ENCODE measurements around the gene PMEPA1.
A peak's percentile ranks its signal among the peaks of the same experiment; 100 is the strongest.

PMEPA1 gene

DNA sequence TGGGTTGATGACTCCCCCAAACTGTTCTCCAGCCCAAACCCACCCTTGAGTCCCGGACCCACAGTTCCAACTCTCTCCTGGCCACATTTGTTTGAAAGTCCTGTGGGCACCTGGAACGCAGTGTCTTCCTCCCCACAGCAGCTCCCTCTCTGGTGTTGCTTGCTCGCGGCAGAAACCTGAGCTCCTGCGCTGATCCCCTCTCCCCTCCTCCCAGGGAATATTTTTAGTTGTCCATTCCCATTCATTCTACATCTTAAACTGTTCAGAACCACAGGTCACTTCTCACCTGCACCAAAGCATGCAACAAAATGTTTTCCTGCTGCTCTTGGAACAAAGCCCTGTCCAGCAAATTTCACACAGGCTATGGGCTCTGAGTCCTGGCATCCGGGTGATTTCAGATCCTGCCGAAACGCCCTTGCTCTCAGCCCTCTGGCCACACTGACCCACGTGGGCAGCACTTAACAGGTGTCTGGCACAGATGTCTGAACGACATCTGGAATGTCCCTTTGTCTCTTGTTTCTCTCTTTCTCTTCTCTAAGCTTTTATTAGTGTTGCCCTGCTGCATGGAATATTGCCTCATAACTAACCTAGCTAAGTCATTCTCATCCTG lies 27.0 kb upstream of the PMEPA1 start:
- DNase-seq: no peak

- no peak for DNase-seq
Measured at GRCh38 chr20:57735831-57736737, 26.3 kb upstream of the PMEPA1 start.

DNA sequence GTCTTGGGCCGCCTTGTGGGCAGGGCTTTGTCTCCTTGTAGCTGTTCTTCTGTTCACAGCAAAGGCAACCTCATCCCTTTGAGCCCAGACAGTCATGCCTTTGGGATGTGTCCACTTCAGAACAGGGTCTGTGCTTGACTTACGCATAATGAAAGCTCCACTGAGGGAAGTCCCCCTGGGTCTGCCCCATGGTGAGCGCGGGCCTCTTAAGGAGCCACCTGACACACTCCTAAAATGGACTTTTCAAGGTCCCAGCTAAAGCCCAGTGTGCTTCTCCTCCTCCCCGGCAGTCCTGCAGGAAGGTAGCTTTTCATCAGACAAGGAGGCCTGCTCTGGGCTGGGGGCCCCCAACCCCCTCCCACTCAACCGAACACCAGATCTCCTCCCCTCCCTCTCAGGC lies 24.9 kb upstream of the PMEPA1 start:
- no peak for DNase-seq

- DNase-seq: no peak
Measured at GRCh38 chr20:57732226-57732625, 22.4 kb upstream of the PMEPA1 start.

DNA sequence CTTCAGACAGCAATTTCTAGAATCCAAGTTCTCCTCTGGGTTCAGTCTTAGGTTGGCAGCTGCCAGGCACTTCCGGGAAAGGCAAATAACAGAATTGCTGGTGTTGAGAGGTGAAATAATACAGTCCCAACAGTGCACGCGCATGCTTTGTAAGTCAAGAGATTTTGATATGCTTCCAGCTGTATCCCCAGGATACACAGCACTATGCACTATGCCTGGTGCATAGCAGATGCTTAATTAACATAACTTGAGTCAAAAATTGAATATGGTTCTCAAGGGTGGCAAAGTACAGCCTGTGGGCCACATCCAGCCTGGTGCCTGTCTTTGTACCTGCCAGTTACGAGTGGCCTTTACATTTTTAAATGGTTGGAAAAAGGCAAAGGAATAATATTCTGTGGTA lies 18.9 kb upstream of the PMEPA1 start:
- no peak for DNase-seq

- no peak for DNase-seq
Measured at GRCh38 chr20:57727863-57728262, 18.0 kb upstream of the PMEPA1 start.

DNA sequence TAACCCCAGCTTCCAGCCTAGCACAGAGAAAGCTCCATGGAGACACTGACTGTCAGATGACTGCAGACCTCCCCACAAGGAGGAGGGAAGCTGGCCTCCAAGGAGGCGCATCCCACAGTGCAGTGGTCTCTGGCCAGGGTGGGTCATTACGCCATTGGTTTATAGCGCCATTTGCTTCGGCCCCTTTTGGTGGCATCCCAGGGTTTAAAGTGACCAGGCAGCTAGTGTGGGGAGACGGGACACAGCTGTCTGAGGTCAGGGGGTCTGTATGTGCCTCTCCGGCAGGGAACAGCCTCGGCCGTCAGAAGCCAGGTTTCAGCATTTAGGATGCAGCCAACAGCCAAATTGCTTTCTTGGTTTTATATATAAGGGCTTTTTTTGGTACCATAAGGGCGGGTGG lies 15.8 kb upstream of the PMEPA1 start:
- DNase-seq: no peak

GRCh38 chr20:57724610-57725405 lies 15.0 kb upstream of the PMEPA1 start:
- DNase-seq: no peak

DNA sequence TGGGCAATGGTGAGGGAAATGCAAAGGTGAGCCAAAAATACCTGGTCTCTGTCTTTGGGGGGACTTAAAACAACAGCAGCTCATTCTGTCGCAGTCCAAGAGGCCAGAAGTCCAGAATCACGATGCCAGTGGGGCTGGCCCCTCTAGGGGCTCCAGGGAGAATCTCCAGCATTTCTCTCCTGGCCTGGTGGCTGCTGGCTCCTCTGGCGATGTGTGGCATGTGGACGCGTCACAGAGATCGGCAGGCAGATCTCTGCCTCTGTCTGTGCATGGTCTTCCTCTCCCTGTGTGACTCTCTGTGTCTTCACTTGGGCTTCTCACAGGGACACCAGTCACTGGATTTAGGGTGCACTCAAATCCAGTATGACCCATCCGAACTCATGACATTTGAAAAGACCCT lies 14.0 kb upstream of the PMEPA1 start:
- no peak for DNase-seq

DNA sequence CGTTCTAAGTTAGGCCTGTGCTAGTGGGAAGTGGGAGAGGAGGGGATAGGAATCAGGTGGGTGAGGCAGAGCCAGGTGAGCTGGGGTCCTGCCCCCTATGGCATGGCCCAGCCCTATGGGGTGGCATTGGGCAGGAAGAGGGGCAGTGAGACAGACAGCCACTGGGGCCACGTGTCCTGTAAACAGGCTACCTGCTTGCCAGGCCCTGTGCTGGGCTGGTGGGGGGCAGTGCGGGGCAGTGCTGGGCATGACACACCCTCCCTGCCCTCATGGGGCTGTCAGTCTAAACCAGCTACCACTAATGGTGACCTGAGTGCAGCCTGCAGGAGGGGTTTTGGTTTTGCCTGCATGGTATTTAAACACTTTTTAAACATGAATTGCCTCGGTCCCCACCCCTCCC lies 10.1 kb upstream of the PMEPA1 start:
- no peak for DNase-seq

DNA sequence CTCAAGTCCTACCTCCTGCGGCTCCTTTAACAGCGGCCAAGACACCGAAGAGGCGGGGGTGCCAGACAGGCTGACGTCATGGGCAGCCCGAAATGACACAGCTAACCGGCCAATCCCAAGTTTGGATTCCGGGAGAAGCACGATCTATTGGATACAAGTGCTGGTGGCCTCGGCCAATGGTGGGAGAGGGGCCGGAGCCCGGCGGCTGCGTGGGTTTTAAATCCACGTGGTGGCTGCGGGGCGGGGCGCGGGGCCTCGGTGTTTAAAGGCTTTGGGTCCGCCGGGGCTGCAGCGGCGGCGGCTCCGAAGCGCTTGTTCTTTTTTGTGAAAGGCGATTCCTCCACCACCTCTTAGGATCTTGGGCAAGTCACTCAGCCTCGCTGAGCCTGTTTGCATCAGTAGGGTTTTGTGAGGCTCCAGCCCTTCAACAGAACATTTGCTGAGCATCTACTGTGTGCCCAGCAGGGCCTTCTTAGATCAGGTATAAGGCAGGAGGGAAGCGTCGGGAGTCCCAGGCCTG lies 8.7 kb upstream of the PMEPA1 start:
- peak; percentile 82 for DNase-seq

DNA sequence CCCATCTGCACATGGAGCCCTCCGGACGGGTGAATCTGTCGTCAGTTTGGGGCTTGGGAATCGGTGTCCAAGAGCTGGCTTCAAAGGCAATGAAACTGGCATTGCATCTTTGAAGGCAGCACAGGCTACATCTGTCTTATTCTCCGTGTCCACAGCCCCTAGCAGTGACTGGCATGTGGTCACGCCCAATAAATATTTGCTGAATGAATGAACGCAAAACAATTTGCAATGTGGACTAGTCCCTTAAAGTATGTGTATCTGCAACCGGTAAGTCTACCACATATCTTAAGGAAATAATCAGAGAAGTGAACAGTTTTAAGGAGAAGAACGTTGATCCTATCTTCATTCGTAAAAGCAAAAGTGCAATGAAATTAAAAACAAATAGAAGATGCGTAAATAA lies 8.0 kb upstream of the PMEPA1 start:
- no peak for DNase-seq

DNA sequence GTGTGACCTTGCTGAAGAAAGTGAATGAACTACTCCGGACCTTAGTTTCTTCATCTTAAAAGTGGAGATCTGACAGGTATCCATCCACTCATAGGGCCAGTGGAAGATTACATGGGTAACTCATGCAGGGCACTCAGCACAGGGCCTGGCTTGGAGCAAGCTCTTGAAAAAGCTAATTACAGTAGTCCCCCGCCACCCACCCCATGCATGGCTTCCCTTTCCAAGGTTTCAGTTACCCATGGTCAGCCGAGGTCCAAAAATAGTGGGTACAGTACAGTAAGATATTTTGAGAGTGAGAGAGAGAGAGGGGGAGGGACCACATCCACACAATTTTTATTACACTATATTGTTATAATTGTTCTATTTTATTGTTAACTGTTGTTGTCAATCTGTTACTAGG lies 7.1 kb upstream of the PMEPA1 start:
- DNase-seq: no peak

- DNase-seq: no peak
Measured at GRCh38 chr20:57716202-57716601, 6.4 kb upstream of the PMEPA1 start.

DNA sequence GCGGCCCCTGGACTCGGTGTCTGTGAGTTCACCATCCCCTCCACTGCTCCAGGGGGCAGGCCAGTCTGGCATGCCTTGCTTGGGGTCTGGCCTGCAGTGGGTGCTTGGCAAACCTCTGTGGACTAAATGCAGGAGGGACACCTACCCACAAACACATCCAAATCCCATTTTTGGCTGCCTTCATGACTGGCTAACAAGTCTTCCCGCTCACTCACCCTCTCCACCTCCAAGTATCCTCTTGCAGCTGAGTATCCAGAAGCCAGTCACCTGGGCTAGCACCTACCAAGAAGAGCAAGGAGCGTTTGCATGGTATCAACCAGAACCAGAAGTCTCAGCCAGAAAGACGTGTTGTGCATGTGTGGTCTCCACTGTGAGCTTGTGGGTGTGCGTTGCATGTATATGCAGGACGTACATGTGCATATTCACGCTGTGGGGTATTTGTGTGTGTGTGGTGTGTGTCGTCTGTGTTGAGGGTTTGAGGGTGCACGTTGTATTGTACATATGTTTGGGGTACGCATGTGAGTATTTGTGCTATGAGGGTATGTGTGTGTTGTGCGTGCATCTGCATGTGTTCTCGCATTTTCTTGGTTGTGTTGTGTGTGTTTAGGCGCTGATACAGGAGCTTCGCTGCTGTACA lies 5.6 kb upstream of the PMEPA1 start:
- no peak for DNase-seq

DNA sequence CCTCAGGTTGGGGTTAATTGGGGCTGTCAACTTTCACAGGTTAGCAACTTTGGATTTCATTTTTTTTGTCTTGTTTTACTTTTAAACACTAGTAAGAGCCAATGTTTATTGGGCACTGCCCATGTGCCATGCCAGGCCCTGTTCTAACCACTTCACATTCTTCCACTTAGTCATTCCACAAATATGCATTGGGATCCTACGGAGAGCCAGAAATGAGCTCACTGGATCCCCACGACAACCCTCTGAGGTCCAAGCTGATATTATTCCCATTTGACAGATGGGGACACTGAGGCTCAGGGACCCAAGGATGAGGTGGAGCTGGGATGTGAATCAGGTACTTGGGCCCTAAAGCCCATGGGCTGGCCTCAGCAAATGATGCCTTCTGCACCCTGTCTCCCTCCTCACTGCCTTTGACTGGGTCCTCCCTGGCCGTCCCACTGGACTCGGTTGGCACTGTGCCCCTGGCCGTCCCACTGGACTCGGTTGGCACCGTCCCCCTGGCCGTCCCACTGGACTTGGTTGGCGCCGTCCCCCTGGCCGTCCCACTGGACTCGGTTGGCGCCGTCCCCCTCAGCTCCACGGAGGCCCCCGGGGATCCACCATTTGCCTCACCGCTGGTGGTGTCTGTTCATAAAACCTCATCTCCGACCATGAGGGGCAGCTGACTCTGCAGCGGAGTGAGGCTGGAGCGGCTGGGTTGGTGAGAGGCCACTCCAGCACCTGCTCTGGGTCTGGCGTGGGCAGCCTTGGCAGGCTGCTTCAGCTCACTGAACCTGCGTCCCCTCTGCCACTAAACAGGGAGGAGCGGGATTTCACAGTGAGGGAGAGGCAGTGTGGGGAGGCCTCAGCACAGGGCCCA lies 4.8 kb upstream of the PMEPA1 start:
- DNase-seq: no peak

- DNase-seq: no peak
Measured at GRCh38 chr20:57713951-57714350, 4.1 kb upstream of the PMEPA1 start.

- no peak for DNase-seq
Measured at GRCh38 chr20:57713505-57713903, 3.7 kb upstream of the PMEPA1 start.

- DNase-seq: no peak
Measured at GRCh38 chr20:57712851-57713504, 3.2 kb upstream of the PMEPA1 start.

DNA sequence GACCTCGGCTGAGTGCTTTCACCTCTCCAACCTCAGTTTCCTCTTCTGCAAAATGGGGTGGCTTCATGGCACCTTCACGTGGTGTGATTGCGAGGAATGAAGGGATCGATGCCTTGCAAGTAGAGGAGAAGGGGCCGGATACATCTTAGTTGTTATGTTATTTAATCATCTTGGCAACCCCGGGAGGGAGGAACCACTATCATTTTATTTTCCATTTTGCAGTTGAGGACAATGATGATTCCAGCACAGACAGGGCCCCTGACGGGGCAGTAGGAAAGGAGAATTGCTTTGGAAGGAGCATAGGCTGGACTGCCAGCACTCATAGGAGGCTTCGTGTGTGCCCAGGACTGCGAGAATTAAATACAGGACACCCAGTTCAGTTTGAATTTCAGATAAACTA lies 2.5 kb upstream of the PMEPA1 start:
- DNase-seq: no peak

DNA sequence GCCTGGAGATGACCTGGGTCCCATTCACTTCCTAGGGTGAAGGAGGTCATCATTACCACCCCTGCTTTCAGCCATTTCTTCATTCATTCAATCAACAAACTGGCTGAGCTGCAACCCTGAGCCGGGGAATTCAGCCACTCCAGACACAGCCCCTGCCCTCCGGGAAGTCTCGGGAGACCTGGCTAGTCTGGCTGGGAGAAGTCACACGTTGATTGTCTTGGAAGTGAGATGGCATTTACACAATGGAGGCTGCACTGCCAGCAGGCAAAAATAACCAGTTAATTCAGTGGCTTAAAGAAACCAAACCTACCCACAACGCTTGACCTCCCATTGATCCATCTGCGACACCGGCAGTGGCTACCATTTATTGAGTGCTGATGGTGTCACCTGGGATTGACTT lies 2.0 kb upstream of the PMEPA1 start:
- no peak for DNase-seq

DNA sequence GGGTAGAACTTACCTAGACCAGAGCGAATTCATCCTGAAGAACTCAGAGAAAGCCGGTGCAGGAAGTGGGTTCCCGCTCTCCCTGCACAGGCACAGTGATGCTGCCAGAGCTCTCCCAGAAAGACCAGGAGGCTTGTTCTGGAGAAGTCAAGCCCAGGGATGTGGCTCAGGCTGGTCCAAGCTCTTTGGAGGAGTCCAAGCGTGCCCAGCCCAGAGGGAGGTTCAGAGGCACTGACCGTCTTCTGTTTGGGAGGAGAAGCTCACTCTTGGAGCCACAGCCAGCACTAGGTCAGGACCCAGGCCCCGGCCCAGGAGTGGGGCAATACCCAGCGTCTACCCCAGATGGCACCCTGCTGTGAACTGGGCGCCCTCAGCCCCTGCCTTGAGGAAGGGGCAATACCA lies 1.5 kb upstream of the PMEPA1 start:
- DNase-seq: no peak

Data from activated CD4-positive, alpha-beta T cell treated with anti-CD3 and anti-CD28 coated beads for 1 hour (primary cell).